WI38 (cell line): ENCODE measurements around the gene ATP6V1C2.

Experiments used
- H3K4me3 ChIP-seq: 2 replicates; pipeline ENCODE4 v1.5.1; 2011; ENCODE audit warnings: low read depth, mild to moderate bottlenecking, control low read depth, low read length
- CTCF ChIP-seq: IDR thresholded peaks from 2 replicates; pipeline ENCODE4 v1.5.1; 2012; ENCODE audit warnings: low read depth, mild to moderate bottlenecking, control low read depth, low read length

The ATP6V1C2 gene

GRCh38 chr2:10820978-10821695 is 99.7 kb downstream of the ATP6V1C2 start:
- TF ChIP-seq CTCF, result no peak
- H3K4me3 ChIP-seq, result no peak overlapping the region

- no peak overlapping the region for H3K4me3 ChIP-seq
- no peak for TF ChIP-seq CTCF
These were observed 102.8 kb downstream of the ATP6V1C2 start for GRCh38 chr2:10824191-10824590.

GRCh38 chr2:10826026-10826425 is 104.6 kb downstream of the ATP6V1C2 start:
- no peak for TF ChIP-seq CTCF
- no peak overlapping the region for H3K4me3 ChIP-seq

- no peak overlapping the region for H3K4me3 ChIP-seq
- TF ChIP-seq CTCF, result no peak
These were observed 105.2 kb downstream of the ATP6V1C2 start for GRCh38 chr2:10826625-10827024.

GRCh38 chr2:10828346-10828745 is 106.9 kb downstream of the ATP6V1C2 start:
- no peak overlapping the region for H3K4me3 ChIP-seq
- TF ChIP-seq CTCF, result no peak

- H3K4me3 ChIP-seq, result no peak overlapping the region
- no peak for TF ChIP-seq CTCF
These were observed 107.9 kb downstream of the ATP6V1C2 start for GRCh38 chr2:10829299-10829698.

GRCh38 chr2:10830203-10830602 is 108.8 kb downstream of the ATP6V1C2 start:
- TF ChIP-seq CTCF, result no peak
- no peak overlapping the region for H3K4me3 ChIP-seq
